ENCODE results near the gene MT1G.
"Not testable (repeated sequence)": the region's sequence is repeated elsewhere in the genome, so short reads cannot be mapped to it uniquely, and the experiment has no call there.

The MT1G gene

GRCh38 chr16:56684256-56684925 is 16.5 kb upstream of the MT1G start:
- DNase-seq: no peak

DNA sequence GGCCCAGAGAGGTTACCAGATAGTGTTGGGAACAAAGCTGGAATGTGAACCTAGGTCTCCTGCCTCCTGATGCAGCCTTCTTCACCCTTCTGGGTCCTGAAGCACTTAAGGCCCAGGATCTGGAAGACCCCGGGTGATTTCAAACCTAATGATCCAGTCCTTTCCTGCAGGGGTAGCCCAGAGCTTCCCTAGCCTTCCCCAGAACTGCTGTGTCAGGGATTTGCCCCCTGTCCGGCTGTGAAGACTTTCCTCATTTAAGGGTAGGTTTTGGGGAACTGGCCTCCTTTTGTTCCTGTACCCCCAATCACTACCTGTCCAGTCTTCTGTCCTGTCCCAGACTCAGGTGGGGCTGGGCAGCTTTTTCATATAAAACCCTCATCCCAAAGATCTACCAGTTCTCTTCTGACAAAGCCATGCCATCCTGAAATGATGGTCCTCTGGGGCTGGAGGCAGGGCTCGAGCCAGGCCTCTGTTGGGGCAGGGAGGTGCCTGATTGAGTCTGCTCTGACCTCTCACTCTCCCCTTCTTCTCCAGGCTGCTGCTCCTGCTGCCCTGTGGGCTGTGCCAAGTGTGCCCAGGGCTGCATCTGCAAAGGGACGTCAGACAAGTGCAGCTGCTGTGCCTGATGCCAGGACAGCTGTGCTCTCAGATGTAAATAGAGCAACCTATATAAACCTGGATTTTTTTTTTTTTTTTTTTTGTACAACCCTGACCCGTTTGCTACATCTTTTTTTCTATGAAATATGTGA is 15.7 kb upstream of the MT1G start:
- no peak for DNase-seq

DNA sequence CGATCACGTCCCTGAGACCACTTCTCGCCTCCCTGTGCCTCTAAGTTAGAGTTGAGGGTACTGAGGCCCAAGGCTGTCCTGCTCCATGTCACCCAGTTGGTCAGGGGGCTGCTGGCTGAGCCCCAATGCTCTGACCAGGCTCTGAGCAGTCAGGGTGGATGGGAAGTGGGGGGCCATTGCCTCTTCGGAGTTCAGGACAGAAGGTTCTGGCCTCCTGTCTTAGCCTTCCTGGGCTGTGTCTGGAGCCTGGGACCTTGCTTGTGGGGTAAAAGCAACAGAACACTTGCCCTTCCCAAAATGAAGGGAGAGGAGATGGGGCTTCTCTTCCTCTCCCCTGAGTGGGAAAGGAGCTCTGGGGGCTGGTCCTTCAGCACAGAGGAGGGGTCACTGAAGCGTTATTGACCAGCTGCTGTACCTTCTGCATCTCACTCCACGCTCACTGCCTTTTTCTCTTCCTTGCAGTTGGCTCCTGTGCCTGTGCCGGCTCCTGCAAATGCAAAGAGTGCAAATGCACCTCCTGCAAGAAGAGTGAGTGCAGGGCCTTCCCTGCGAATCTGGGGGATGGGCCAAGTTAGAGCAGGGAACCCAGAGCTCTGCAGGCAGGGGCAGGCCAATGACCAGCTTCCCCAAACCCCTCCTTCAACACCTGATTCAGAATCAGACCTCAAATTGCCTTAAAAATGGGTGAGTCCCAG is 15.0 kb upstream of the MT1G start:
- no peak for DNase-seq

GRCh38 chr16:56681939-56682702 is 14.3 kb upstream of the MT1G start, which contains the start of gene MT1X:
MT1X (plus strand) TSS chr16:56682470; CDS start chr16:56682541, 71 bp downstream.
- peak; percentile 25 for DNase-seq

GRCh38 chr16:56679818-56680217 is 12.0 kb upstream of the MT1G start:
- DNase-seq: no peak

- no peak for DNase-seq
These were observed 11.3 kb upstream of the MT1G start for GRCh38 chr16:56679078-56679730.

DNA sequence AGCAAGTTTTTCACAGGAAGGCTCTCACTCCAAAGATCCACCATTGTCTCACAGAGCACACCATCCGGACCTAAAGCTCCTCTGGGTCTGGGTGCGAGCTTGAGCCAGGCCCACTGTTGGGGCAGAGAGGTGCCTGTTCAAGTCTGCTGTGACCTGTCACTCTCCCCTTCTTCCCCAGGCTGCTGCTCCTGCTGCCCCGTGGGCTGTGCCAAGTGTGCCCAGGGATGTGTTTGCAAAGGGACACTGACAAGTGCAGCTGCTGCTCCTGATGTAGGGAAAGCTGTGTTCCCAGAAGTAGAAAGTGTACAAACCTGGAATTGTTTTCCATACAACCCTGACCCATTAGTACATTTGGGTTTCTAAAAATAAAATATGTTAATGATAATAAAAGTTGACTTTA is 9.6 kb upstream of the MT1G start:
- no peak for DNase-seq

DNA sequence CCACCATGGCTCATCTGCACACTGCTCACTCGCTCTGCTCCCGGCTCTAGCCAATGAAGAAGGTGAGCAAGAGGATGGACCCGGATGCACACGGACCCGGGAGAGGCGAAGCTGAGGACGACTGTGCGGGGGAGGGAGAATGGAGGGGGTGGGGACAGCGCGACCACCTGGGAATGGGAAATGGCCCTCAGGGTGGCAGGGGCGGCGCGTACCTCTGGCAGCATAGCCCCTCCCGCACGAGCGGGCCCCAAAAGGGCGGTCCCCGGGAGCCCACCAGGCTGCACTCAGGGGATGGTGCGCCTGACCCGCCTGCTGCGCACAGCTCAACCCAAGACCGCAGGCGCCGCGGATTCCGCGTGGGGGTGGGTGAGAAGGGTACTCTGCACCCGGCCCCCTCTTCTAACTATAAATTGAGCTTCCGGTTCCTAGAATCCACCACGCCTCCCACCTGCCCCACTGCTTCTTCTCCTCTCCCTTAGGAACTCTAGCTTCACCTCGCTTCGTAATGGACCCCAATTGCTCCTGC is 7.9 kb upstream of the MT1G start:
- no peak for DNase-seq

DNA sequence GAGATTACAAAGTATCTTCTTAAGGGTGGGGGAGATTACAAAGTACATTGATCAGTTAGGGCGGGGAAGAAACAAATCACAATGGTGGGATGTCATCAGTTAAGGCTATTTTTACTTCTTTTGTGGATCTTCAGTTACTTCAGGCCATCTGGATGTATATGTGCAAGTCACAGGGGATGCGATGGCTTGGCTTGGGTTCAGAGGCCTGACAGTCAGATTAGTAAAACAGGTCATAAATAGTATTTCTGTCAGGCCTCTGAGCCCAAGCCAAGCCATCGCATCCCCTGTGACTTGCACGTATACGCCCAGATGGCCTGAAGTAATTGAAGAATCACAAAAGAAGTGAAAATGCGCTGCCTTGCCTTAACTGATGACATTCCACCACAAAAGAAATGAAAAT is 6.7 kb upstream of the MT1G start:
- DNase-seq: not testable (repeated sequence)

GRCh38 chr16:56673921-56674320 is 6.1 kb upstream of the MT1G start:
- DNase-seq: no peak

DNA sequence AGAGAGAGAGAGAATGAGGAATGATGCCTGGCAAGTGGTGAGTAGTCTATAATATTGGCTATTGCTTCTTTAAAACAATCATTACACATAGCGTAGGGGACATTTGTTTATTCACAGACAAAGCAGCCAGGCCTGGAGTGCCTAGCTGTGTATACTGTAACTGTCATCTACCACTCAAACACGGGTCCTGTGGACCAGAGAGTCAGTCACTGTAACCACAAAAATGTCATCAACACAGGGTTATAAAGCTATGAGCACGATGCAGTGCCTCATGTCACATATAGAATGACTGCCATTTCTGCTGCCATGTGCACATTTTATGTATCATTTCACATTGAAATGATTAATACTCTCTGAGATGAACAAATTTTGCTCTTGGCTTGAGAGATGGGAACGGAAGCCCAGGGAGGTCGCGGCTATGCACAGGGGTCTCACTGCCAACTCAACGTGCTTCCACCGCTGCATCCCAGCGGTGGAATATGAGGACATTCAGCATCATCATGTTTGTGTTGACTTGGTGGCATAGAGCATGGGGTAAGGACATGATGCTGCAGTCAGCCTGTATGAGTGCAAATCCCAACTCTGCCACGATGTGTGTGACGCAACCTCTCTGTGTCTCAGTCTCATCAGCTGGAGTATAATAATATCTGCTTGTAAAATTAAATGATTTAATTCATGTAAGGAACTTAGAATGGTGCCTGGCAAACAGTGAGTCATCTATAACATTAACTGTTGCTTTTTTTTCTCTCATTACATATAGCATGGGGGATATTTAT is 5.1 kb upstream of the MT1G start:
- no peak for DNase-seq

GRCh38 chr16:56672171-56672570 is 4.3 kb upstream of the MT1G start:
- DNase-seq: not testable (repeated sequence)

GRCh38 chr16:56671691-56672090 is 3.8 kb upstream of the MT1G start:
- DNase-seq: not testable (repeated sequence)

DNA sequence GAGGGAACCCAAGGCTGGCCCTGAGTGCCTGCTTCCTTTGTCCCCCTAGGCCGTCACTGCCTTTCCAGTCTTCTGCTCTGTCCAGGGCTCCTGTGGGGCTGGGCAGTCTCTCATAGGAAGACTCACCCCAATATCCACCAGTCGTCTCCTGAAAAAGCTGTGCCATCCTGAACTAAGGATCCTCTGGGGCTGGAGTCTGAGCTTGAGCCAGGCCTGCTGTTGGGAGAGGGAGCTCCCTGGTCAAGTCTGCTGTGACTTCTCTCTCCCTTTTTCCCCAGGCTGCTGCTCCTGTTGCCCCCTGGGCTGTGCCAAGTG is 2.7 kb upstream of the MT1G start:
- no peak for DNase-seq

GRCh38 chr16:56669840-56670619 is 2.2 kb upstream of the MT1G start:
- no peak for DNase-seq

- no peak for DNase-seq
These were observed 1.4 kb upstream of the MT1G start, which contains the start of gene MT1H for GRCh38 chr16:56669005-56669839. MT1H (plus strand) TSS chr16:56669814; CDS start chr16:56669885, 71 bp downstream.

GRCh38 chr16:56665286-56666261 is 2.3 kb downstream of the MT1G start:
- DNase-seq: not testable (repeated sequence)

DNA sequence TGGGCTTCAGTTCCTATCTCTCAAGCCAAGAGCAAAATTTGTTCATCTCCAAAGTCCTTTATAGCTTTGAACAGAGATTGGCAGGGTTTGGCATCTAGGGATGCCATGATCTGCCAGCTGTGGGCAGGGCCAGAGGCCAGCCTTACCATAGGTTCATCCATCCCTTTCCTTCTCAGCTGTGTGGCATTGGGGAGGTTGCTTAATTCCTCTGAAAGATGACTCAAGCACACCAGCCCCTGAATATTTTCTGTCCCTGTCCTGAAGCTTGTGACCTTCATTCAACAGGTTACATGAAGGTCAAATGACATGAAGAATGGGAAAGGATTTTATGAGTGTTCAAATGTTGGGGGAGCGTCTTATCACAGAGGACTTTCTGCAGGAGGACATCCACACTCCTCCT is 3.4 kb downstream of the MT1G start:
- DNase-seq: no peak
